OCI-LY1 (cell line): ENCODE measurements around the gene NID2.

ENCODE experiments used
- EZH2 ChIP-seq: fragments of 200-600 bp; sonication (generic), shearing (Covaris generic); IDR thresholded peaks from 2 replicates; pipeline ENCODE4 v1.8.0; 2017; ENCODE audit warnings: borderline replicate concordance, mixed run types, mild to moderate bottlenecking, antibody characterized with exemption, low read length, moderate library complexity, mixed read lengths
- TF ChIP-seq, protein P1 (sequence below): fragments of 200-600 bp; sonication (generic), shearing (Covaris generic); IDR thresholded peaks from 2 replicates; pipeline ENCODE4 v1.5.1; 2017; ENCODE audit warnings: mild to moderate bottlenecking, antibody characterized with exemption, low read length, moderate library complexity, mixed read lengths

DNA sequence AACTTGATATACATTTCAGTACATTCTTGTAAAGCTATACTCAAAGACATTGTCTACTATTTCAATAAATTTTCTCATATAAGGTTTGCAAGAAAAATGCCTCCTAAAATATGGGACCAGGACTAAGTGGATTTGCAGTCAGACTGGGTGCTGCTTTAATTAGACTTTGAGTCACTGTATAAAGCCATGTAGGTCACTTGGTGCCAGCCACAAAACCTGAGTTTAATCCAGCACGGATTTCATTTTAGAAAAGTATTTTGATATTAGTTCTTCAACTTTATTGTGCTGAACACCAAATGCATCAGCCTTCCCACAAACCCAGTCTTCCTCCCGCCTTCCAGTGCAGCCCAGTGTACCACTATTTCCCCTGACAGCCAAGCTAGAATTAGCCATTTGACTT, 9.9 kb upstream of the NID2 start:
- TF ChIP-seq, protein P1, sequence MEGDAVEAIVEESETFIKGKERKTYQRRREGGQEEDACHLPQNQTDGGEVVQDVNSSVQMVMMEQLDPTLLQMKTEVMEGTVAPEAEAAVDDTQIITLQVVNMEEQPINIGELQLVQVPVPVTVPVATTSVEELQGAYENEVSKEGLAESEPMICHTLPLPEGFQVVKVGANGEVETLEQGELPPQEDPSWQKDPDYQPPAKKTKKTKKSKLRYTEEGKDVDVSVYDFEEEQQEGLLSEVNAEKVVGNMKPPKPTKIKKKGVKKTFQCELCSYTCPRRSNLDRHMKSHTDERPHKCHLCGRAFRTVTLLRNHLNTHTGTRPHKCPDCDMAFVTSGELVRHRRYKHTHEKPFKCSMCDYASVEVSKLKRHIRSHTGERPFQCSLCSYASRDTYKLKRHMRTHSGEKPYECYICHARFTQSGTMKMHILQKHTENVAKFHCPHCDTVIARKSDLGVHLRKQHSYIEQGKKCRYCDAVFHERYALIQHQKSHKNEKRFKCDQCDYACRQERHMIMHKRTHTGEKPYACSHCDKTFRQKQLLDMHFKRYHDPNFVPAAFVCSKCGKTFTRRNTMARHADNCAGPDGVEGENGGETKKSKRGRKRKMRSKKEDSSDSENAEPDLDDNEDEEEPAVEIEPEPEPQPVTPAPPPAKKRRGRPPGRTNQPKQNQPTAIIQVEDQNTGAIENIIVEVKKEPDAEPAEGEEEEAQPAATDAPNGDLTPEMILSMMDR = no peak
- no peak for TF ChIP-seq EZH2
